ENCODE results near the gene SND1.

The SND1 gene

GRCh38 chr7:128119036-128119435 is 467.0 kb downstream of the SND1 start:
- H3K4me3 ChIP-seq (ENCODE audit: low read depth, low read length), result no peak overlapping the region
- H3K36me3 ChIP-seq (replicated peaks), result no peaks in the 10 kb centered on the region
- no peak for TF ChIP-seq CTCF (IDR thresholded peaks at IDR 0.05; ENCODE audit: low read depth, low read length, missing control alignments)
- peaks cover 4% of the 10 kb centered on the region for H3K27me3 ChIP-seq (replicated peaks)
- DNase-seq, result no peak
- H3K27ac ChIP-seq, result no peak overlapping the region
- in situ Hi-C loops (cut with HindIII; ENCODE audit: low pct_ligation_motif_present, low sequenced_read_pairs), result no loop called here

GRCh38 chr7:128120116-128120515 is 468.1 kb downstream of the SND1 start:
- no peak for DNase-seq
- in situ Hi-C loops (cut with HindIII; ENCODE audit: low pct_ligation_motif_present, low sequenced_read_pairs), result no loop called here
- no peak for TF ChIP-seq CTCF (IDR thresholded peaks at IDR 0.05; ENCODE audit: low read depth, low read length, missing control alignments)
- Histone ChIP-seq H3K27me3 (replicated peaks) (peaks cover 6% of the 10 kb centered on the region), H3K36me3 (replicated peaks) (no peaks in the 10 kb centered on the region), H3K4me3 (ENCODE audit: low read depth, low read length) (no peak overlapping the region), H3K27ac (no peak overlapping the region)

- in situ Hi-C loops (cut with HindIII; ENCODE audit: low pct_ligation_motif_present, low sequenced_read_pairs), result no loop called here
Measured at GRCh38 chr7:128120976-128121490, 469.0 kb downstream of the SND1 start.

GRCh38 chr7:128121711-128122530 is 469.9 kb downstream of the SND1 start:
- Histone ChIP-seq H3K36me3 (replicated peaks) (no peaks in the 10 kb centered on the region), H3K27ac (no peak overlapping the region), H3K4me3 (ENCODE audit: low read depth, low read length) (no peak overlapping the region), H3K27me3 (replicated peaks) (peaks cover 6% of the 10 kb centered on the region)
- TF ChIP-seq CTCF (IDR thresholded peaks at IDR 0.05; ENCODE audit: low read depth, low read length, missing control alignments), result no peak
- in situ Hi-C loops (cut with HindIII; ENCODE audit: low pct_ligation_motif_present, low sequenced_read_pairs), result no loop called here
- no peak for DNase-seq

More at GRCh38 chr7:128120976-128121490, 469.0 kb downstream of the SND1 start:
- Histone ChIP-seq H3K27ac (no peak overlapping the region), H3K27me3 (replicated peaks) (peaks cover 6% of the 10 kb centered on the region), H3K4me3 (ENCODE audit: low read depth, low read length) (no peak overlapping the region), H3K36me3 (replicated peaks) (no peaks in the 10 kb centered on the region)
- DNase-seq, result no peak
- TF ChIP-seq CTCF (IDR thresholded peaks at IDR 0.05; ENCODE audit: low read depth, low read length, missing control alignments), result no peak

- Histone ChIP-seq H3K27ac (no peak overlapping the region), H3K27me3 (replicated peaks) (peaks cover 6% of the 10 kb centered on the region), H3K36me3 (replicated peaks) (no peaks in the 10 kb centered on the region), H3K4me3 (ENCODE audit: low read depth, low read length) (no peak overlapping the region)
- no peak for TF ChIP-seq CTCF (IDR thresholded peaks at IDR 0.05; ENCODE audit: low read depth, low read length, missing control alignments)
- no peak for DNase-seq
- in situ Hi-C loops (cut with HindIII; ENCODE audit: low pct_ligation_motif_present, low sequenced_read_pairs), result no loop called here
Measured at GRCh38 chr7:128122576-128123290, 470.7 kb downstream of the SND1 start.
